ENCODE results near the gene GEMIN7.

DNA sequence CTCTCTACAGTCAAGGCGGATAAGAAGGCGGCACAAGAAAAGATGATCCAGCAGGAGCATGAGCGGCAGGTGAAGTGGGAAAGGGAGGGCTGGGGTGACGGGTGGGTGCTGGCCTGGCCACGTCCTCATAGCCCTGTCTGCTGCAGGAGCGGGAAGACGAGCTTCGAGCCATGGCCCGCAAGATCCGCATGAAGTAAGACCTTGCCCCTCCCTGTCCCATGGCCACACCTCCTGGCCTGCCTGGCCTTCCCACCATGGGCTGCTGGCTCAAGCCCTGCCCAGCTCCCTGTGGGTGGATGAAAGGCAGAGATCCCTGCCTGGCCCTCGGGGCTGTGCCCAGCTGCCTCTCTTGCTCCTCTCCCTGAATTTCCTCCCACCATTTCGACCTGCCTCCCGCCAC lies 10.0 kb upstream of the GEMIN7 start:
- TF ChIP-seq CTCF (conservative IDR thresholded peaks at IDR 0.05; ENCODE audit: low read depth, low read length) (no peak), EZH2phosphoT487 (IDR thresholded peaks at IDR 0.05; ENCODE audit: borderline replicate concordance, low read length) (no peak), EZH2 (IDR thresholded peaks at IDR 0.05; ENCODE audit: low read length, unreplicated experiment) (no peak)

All from PC-3 (cell line).